ENCODE data around the gene NEK3.

DNA sequence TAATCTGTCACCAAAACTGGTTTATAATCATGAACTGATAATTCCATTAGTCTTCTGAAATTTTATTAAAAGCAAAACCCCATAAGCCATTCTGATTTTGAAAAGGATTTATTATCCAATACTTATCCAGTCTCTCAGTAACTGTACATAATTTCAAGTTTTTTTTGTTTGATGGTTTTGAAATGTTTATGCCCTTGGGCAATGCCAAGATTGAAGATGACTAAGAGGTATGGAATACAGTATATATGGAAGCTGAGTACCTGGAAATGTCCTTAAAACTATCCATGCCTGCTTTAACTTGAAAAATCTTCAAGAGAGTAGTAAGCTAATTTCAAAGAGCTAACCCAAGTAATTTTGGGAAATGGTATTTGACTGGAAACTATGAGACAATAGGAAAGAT lies 28.8 kb downstream of the NEK3 start:
- TF ChIP-seq EZH2phosphoT487 (IDR thresholded peaks at IDR 0.05; ENCODE audit: insufficient read depth, low read depth) (no peak), EZH2 (IDR thresholded peaks at IDR 0.05; ENCODE audit: insufficient read depth, poor library complexity, severe bottlenecking) (no peak)
